Activated naive CD4-positive, alpha-beta T cell treated with anti-CD3 and anti-CD28 coated beads for 36 hours (primary cell): ENCODE results near the gene PGA5. TPM values are rescaled to one million over a fixed set of nuclear protein-coding genes. Genes with fewer than 3 reads are reported as not detected.
"Not testable (repeated sequence)": the region's sequence is repeated elsewhere in the genome, so short reads cannot be mapped to it uniquely, and the experiment has no call there.

ENCODE experiments used
- CTCF ChIA-PET: fragments of 350-600 bp; sonication (Branson Sonifier 250); formaldehyde crosslinking; loops from one replicate; lab custom pipeline; 2021; ENCODE audit warnings: antibody characterized with exemption; lab: Charles Lee
- DNase-seq: peaks from one replicate; pipeline ENCODE4 v3.0.0-alpha.2; 2020
- H3K27ac Mint-ChIP-seq: one replicate; pipeline ENCODE4 v1.8.0; 2021; ENCODE audit warnings: mild to moderate bottlenecking, mixed read lengths
- H3K27me3 Mint-ChIP-seq: one replicate; pipeline ENCODE4 v1.8.0; 2021; ENCODE audit warnings: low read depth, mixed read lengths
- H3K36me3 Mint-ChIP-seq: one replicate; pipeline ENCODE4 v1.8.0; 2021; ENCODE audit warnings: low read depth, mixed read lengths
- H3K4me1 Mint-ChIP-seq: one replicate; pipeline ENCODE4 v1.8.0; 2021; ENCODE audit warnings: low read depth, mixed read lengths
- H3K4me3 Mint-ChIP-seq: one replicate; pipeline ENCODE4 v1.8.0; 2021; ENCODE audit warnings: mild to moderate bottlenecking, moderate library complexity, mixed read lengths
- H3K9me3 Mint-ChIP-seq: one replicate; pipeline ENCODE4 v1.8.0; 2021; ENCODE audit warnings: mixed read lengths
- intact Hi-C: fragments of 100-400 bp; cut with micrococcal nuclease; formaldehyde crosslinking; loops from one replicate; pipeline ENCODE4 v1.15.1; 2023
- total RNA-seq, 2 experiments: library from RNA; stranded (reverse); gene quantifications; one replicate each; pipeline ENCODE4 v1.2.3, GENCODE V29; 2021

Gene PGA5
- total RNA-seq: not detected

DNA sequence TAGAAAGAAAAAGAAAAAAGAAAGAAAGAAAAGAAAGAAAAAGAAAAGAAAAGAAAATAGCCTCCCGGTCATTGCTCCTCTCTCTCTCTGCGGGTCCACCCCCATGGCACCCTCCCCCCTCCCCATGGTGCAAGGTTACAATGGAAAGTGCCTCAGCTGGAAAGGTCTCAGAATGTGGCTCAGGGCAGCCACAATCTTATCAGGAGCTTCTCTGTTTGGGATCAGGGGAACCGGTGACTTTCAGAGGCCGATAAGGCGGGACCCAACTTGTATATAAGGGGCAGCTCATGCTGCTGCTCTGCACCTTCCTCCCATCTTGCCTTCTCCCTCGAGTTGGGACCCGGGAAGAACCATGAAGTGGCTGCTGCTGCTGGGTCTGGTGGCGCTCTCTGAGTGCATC is at the start of gene PGA5:
Gene PGA5 (plus strand): TSS at position 301 of the 400 bp plus-strand sequence. CDS start 52 bp downstream, at position 353.
- H3K27me3 Mint-ChIP-seq, H3K36me3 Mint-ChIP-seq, H3K9me3 Mint-ChIP-seq, H3K4me3 Mint-ChIP-seq, intact Hi-C loops, H3K4me1 Mint-ChIP-seq, CTCF ChIA-PET, H3K27ac Mint-ChIP-seq, DNase-seq: not testable (repeated sequence)

DNA sequence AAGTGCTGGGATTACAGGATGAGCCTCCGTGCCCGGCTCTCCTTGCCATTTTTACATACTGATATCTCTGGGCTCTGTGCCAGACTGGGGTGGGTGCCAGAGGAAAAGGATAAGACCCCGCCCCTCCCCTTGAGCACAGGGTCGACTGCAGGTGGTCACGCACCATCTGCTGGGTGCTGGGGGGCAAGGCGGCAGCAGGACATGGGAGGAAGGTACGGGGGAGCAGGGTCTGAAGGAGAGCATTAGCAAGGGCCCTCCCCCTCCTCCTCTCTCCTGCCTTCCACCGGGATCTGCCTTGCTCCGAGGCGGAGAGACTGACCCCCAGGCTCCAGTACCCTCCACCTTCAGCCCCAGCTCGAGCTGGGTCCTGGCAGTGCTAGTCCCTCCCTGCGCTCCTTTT is 47.4 kb upstream of the PGA5 start:
- no peak for DNase-seq
- no peak overlapping the region for H3K27ac Mint-ChIP-seq
- no peaks in the 10 kb centered on the region for H3K27me3 Mint-ChIP-seq
- peaks cover under 1% of the 10 kb centered on the region for H3K9me3 Mint-ChIP-seq
- no peaks in the 10 kb centered on the region for H3K36me3 Mint-ChIP-seq
- intact Hi-C loops: no loop called here
- no peaks in the 10 kb centered on the region for H3K4me1 Mint-ChIP-seq
- no peak overlapping the region for H3K4me3 Mint-ChIP-seq
- CTCF ChIA-PET: interaction anchor here (0.6 kb wide), 1 partner anchor 142 kb away, joined by 3 read pairs; no protein-coding TSS in a partner anchor

DNA sequence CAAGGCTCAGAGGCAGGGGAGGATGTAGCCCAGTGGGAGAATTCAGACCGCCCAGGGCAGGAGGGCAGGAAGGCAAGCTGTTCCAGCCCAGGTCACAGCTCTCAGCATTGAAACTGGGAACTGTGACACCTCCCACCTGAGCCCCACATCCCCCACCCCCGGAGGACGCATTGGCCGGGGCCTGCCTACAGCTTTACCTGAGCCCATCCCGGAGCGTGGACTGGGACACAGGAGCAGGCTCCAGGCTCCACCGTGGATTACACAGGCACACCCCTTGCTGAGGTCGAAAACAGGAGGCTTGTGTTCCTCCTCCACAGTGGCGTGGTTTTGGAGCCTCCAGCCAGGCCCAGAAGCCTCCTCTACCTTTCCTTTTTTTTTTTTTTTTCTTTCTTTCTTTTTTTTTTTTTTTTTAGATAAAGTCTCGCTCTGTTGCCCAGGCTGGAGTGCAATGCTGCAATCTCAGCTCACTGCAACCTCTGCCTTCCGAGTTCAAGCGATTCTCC is 46.8 kb upstream of the PGA5 start:
- no peaks in the 10 kb centered on the region for H3K36me3 Mint-ChIP-seq
- H3K27me3 Mint-ChIP-seq: no peaks in the 10 kb centered on the region
- peaks cover 2% of the 10 kb centered on the region for H3K9me3 Mint-ChIP-seq
- H3K27ac Mint-ChIP-seq: no peak overlapping the region
- H3K4me1 Mint-ChIP-seq: no peaks in the 10 kb centered on the region
- CTCF ChIA-PET: no interaction called here
- no peak overlapping the region for H3K4me3 Mint-ChIP-seq
- intact Hi-C loops: no loop called here
- DNase-seq: no peak

DNA sequence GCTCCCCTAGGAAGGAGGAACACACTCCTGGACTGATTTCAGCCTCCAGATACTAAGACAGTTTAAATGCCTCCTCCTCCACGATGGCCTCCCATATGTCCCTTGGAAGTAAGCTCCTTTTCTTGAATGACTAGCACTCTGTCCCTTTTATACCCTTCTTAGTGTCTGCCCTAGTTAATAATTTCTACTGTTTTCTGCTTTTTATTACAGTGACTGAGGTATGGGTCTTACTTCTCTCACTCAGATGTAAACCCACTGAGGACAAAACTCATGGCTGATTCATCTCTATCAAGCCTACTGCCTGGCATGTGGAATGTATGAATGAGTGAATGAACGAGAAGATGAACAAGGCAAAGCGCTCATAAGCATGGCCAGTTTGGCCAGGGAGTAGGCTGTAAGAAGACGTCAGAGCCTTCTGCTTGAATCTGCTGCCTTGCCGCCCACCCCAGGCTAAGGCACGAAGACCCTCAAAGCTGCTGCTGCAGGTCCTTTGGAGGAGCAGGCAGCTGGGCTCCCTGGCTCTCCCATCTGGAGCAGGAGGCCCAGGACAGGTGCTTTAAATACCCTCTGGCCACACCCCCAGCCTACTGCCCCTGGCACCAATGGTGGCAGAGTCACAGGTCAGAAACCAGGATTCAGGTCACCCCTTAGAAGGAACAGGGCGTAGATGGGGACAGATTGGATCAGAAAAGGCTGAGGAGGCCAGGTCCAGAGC is 45.8 kb upstream of the PGA5 start:
- peaks cover 2% of the 10 kb centered on the region for H3K9me3 Mint-ChIP-seq
- no peak for DNase-seq
- intact Hi-C loops: no loop called here
- no peaks in the 10 kb centered on the region for H3K36me3 Mint-ChIP-seq
- no peak overlapping the region for H3K27ac Mint-ChIP-seq
- CTCF ChIA-PET: interaction anchor here (1.1 to 2.1 kb wide), 2 partner anchors 9 to 296 kb away, joined by 3 to 7 read pairs; no protein-coding TSS in a partner anchor
- no peak overlapping the region for H3K4me3 Mint-ChIP-seq
- H3K27me3 Mint-ChIP-seq: no peaks in the 10 kb centered on the region
- H3K4me1 Mint-ChIP-seq: no peaks in the 10 kb centered on the region

DNA sequence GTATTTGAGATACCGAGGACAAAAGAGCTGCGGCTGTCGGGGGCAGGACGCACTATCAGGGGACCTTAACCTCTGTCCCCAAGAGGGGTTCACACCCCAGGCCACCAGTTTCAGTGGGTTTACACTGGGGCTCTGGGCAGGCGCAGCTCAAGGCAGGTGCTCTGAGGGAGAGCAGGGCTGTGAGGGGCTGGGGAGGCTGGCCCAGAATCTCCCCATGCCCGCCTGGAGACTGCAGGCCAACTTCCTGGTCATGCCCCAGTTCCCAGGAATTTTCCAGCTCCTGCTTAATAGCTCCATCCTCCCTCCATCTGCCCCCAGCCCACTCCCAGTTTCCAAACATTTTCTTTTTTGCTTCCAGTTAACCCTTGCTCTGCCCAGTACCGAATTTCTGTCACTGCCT is 45.3 kb upstream of the PGA5 start:
- no peak overlapping the region for H3K27ac Mint-ChIP-seq
- H3K36me3 Mint-ChIP-seq: no peaks in the 10 kb centered on the region
- no peaks in the 10 kb centered on the region for H3K27me3 Mint-ChIP-seq
- CTCF ChIA-PET: interaction anchor here (1.1 to 2.1 kb wide), 2 partner anchors 9 to 297 kb away, joined by 3 to 7 read pairs; no protein-coding TSS in a partner anchor
- H3K9me3 Mint-ChIP-seq: peaks cover 2% of the 10 kb centered on the region
- no peak for DNase-seq
- H3K4me1 Mint-ChIP-seq: no peaks in the 10 kb centered on the region
- intact Hi-C loops: no loop called here
- H3K4me3 Mint-ChIP-seq: no peak overlapping the region

DNA sequence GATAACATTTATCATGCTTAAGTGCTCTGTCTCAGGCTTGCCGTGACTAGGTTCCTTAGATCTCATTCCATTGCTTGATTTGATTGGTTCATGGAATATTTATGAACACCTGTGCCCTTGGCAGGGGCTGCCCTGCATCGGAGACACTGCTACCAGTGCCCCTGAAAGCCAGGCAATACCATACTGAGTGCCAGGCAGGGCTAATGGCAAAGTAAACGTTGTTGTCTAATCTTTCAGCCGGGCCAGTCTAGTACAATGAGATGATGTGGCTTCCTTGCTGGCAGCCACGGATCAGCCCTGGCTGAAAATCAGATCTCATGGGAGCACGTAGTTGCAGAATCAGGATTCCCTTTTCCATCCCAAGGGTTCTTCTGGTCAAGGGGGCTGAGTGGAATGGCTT is 42.6 kb upstream of the PGA5 start:
- Mint-ChIP-seq H3K4me1 (no peaks in the 10 kb centered on the region), H3K4me3 (no peak overlapping the region), H3K27me3 (peaks cover 2% of the 10 kb centered on the region), H3K36me3 (no peaks in the 10 kb centered on the region), H3K9me3 (peaks cover 2% of the 10 kb centered on the region), H3K27ac (no peak overlapping the region)
- CTCF ChIA-PET: no interaction called here
- intact Hi-C loops: no loop called here
- no peak for DNase-seq

DNA sequence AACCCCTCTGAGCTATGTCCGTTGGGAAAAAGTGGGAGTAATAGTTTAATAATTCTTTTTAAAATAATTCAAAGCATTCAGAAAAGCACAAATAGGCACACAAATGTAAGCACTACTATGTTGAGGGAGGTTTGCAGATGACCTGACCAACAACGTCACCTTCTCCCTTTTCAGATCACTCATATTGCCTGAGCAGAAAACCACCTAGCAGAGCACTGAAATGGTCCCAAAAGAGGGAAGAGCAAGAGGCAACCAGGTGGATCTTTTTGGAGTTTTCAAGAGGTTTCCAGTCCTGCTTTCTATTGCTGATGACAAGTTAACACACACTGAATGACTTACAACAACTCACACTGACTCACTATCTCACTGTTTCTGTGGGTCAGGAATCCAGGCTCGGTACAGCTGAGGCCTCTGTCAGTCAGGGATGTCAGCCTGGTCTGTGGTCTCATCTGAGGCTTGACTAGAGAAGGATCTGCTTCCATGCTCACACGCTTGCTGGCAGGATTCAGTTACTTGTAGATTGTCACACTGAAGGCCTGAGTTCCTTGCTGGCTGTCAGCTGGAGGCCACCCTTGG is 41.9 kb upstream of the PGA5 start:
- H3K4me1 Mint-ChIP-seq: no peaks in the 10 kb centered on the region
- CTCF ChIA-PET: no interaction called here

DNA sequence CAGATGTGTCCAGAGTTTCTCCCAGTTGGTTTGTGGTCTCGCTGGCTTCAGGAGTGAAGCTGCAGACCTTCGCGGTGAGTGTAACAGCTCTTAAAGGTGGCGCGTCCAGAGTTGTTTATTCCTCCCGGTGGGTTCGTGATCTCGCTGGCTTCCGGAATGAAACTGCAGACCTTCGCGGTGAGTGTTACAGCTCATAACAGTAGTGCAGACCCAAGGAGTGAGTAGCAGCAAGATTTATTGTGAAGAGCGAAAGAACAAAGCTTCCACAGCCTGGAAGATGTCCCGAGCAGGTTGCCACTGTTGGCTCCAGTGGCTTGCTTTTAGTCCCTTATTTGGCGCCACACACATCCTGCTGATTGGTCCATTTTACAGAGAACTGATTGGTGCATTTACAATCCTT is 39.5 kb upstream of the PGA5 start:
- no peak overlapping the region for H3K27ac Mint-ChIP-seq
- H3K9me3 Mint-ChIP-seq: peaks cover 2% of the 10 kb centered on the region
- no peaks in the 10 kb centered on the region for H3K4me1 Mint-ChIP-seq
- H3K27me3 Mint-ChIP-seq: peaks cover 2% of the 10 kb centered on the region
- no peak for DNase-seq
- CTCF ChIA-PET: interaction anchor here (0.6 to 1.0 kb wide), 3 partner anchors 16 to 370 kb away, joined by 3 read pairs; no protein-coding TSS in a partner anchor
- no peaks in the 10 kb centered on the region for H3K36me3 Mint-ChIP-seq
- intact Hi-C loops: no loop called here
- H3K4me3 Mint-ChIP-seq: no peak overlapping the region

More for the DNA sequence above, 41.9 kb upstream of the PGA5 start:
- H3K9me3 Mint-ChIP-seq: peaks cover 2% of the 10 kb centered on the region
- H3K36me3 Mint-ChIP-seq: no peaks in the 10 kb centered on the region
- no peak overlapping the region for H3K27ac Mint-ChIP-seq
- intact Hi-C loops: no loop called here
- no peak overlapping the region for H3K4me3 Mint-ChIP-seq
- DNase-seq: no peak
- H3K27me3 Mint-ChIP-seq: peaks cover 2% of the 10 kb centered on the region

DNA sequence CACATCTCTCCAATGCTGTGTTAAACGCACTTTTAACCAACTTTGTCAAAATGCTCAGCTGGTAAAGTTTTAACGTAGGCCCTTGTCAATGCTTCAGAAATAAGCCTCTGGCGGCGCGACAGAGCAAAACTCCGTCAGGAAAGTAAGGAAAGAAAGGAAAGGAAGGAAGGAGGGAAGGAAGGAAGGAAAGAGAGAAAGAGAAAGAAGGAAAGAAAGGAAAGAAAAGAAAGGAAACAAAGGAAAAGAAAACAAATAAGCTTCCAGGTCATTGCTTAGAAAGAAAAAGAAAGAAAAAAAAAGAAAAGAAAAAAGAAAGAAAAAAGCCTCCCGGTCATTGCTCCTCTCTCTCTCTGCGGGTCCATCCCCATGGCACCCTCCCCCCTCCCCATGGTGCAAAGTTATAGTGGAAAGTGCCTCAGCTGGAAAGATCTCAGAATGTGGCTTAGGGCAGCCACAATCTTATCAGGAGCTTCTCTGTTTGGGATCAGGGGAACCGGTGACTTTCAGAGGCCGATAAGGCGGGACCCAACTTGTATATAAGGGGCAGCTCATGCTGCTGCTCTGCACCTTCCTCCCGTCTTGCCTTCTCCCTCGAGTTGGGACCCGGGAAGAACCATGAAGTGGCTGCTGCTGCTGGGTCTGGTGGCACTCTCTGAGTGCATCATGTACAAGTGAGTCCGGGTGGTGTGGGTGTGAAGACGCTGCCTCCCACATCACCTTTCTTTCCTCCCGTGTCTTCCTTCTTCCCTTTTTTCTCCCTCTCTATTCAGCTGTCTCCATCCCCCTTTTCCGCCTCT is 37.8 kb upstream of the PGA5 start, which contains the start of gene PGA3:
Gene PGA3 (plus strand): TSS at position 566 of the 797 bp plus-strand sequence. CDS start 50 bp downstream, at position 616.
- H3K27ac Mint-ChIP-seq, H3K9me3 Mint-ChIP-seq, H3K4me1 Mint-ChIP-seq, H3K27me3 Mint-ChIP-seq, H3K36me3 Mint-ChIP-seq, DNase-seq, intact Hi-C loops, H3K4me3 Mint-ChIP-seq: not testable (repeated sequence)
- CTCF ChIA-PET: interaction anchor here (0.6 kb wide), 1 partner anchor 299 kb away, joined by 4 read pairs; no protein-coding TSS in a partner anchor

DNA sequence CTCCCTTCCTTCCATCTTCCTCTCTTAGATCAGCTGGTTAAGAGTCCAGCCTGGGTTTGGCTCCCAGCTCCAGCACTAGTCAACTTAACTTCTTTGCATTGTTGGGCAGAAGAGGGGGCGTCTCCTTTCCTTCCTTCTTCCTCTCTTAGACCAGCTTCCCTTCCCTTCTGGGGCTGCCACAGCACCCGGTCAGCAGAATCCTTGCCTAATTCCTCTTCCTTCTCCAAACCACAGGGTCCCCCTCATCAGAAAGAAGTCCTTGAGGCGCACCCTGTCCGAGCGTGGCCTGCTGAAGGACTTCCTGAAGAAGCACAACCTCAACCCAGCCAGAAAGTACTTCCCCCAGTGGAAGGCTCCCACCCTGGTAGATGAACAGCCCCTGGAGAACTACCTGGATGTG is 37.1 kb upstream of the PGA5 start:
- H3K27ac Mint-ChIP-seq, H3K27me3 Mint-ChIP-seq, intact Hi-C loops, CTCF ChIA-PET, H3K9me3 Mint-ChIP-seq, H3K36me3 Mint-ChIP-seq, DNase-seq, H3K4me3 Mint-ChIP-seq, H3K4me1 Mint-ChIP-seq: not testable (repeated sequence)

DNA sequence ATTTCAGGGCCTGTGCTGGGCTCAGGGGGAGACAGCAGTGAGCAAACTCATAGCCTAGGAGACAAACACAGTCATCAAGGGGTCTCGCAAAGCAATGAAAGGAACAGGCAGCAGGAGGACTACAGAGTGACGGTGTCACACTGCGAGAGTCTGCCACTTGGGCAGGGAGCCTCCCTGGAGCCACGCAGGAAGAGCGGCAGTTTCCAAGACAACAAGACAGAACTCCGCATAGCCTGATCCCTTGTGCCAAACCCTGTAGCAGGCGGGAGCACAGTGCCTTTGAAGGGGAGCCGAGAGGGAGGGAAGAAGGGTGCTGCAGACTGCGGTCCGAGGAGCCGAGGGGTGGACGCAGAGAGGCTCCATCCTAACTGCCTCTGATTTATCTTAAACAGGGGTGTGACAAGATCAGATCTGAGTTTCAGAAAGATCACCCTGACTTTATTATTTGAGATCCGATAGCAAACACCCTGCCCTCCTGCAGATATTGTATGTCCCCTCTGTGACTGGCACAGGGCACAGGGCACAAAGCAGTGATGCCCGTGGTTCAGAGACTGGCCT is 36.4 kb upstream of the PGA5 start:
- H3K9me3 Mint-ChIP-seq, DNase-seq, H3K4me1 Mint-ChIP-seq, H3K4me3 Mint-ChIP-seq, H3K36me3 Mint-ChIP-seq, H3K27me3 Mint-ChIP-seq, H3K27ac Mint-ChIP-seq, intact Hi-C loops, CTCF ChIA-PET: not testable (repeated sequence)
